Measurements from ENCODE around the gene MTHFD1L.
"Not testable (repeated sequence)": the region's sequence is repeated elsewhere in the genome, so short reads cannot be mapped to it uniquely, and the experiment has no call there.

Gene MTHFD1L

GRCh38 chr6:151095538-151096254 lies 230.2 kb downstream of the MTHFD1L start:
- DNase-seq (ENCODE audit: low read depth, low spot score): no peak

DNA sequence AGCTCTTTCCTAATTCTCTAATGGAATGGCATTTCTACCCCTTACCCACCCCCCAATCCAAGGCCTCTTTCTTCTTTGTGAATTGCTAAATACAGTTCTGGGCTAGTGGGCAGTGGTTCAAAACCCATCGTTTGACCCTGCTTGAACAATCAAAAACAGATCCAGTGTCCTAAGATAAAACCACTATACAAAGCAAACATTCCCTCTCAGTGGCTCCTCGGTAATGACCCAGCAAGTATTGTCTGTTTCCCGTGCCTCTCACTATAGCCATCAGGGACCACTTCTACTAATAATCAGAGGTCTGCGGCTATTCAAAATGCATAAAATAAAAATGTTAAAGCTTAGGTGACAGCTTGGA lies 230.7 kb downstream of the MTHFD1L start:
- no peak for DNase-seq (ENCODE audit: low read depth, low spot score)

- no peak for DNase-seq (ENCODE audit: low read depth, low spot score)
Measured at GRCh38 chr6:151096691-151097606, 231.4 kb downstream of the MTHFD1L start.

DNA sequence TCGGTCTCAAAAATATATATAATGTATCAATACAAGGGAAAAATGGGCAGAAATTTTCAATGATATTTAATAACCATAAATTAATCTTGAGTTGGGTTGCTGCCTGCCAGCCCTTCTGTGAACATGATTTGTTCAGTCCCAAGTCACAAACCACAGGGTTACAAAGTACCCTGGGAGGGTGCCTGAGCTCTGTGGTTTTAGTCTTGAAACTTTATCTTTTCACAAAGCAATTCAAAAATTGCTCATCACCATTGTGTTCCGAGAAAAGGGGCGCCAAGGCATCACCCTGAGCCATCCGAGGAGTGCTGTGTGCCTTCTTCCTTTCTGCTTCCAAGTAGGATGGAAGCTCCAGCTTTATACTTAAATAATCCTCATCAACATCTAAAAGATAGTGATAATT lies 232.7 kb downstream of the MTHFD1L start:
- no peak for DNase-seq (ENCODE audit: low read depth, low spot score)

DNA sequence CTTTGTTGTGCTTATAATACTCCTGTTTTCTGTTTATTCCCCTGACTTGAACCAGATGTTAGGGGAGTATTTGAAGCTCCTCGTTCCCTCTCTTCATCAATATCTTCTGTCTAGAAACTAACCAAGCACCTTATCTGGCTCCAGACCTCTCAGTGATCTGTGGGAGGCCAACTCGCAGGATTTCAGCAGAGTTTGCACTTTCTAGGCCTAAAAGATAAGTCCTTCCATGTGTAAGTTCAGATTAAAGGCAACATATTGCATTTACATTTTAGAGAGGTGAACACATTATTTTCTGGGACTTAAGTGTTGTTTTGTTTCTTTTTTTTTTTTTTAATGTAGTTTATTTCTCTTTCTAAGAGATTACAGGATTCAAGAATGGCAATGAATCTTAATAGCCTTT lies 234.8 kb downstream of the MTHFD1L start:
- no peak for DNase-seq (ENCODE audit: low read depth, low spot score)

DNA sequence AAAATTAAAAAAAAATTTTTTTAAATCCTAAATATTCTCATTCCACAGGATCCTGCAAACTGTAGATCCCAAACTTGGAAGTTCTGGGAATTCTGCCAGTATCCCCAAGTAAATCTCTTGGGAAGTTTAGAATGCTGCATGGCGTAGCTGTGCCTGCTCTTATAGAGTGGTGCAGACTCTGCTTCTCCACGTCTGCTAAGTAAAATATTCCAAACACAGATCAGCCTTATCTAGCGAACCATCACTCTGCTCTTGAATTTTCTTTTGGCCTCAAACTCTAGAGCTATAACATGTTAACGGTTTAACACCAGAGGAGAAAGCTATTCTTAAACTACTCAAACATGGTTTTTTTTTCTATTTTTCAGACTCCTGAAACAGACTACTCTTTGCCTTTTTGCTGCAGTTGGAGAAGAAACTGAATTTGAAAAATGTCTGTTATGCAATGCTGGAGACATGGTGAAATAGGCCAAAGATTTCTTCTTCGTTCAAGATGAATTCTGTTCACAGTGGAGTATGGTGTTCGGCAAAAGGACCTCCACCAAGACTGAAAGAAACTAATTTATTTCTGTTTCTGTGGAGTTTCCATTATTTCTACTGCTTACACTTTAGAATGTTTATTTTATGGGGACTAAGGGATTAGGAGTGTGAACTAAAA lies 235.8 kb downstream of the MTHFD1L start:
- DNase-seq (ENCODE audit: low read depth, low spot score): no peak

- no peak for DNase-seq (ENCODE audit: low read depth, low spot score)
Measured at GRCh38 chr6:151101816-151102694, 236.6 kb downstream of the MTHFD1L start.

GRCh38 chr6:151103266-151103665 lies 237.8 kb downstream of the MTHFD1L start:
- DNase-seq (ENCODE audit: low read depth, low spot score): no peak

- DNase-seq (ENCODE audit: low read depth, low spot score): no peak
Measured at GRCh38 chr6:151107897-151108427, 242.5 kb downstream of the MTHFD1L start.

DNA sequence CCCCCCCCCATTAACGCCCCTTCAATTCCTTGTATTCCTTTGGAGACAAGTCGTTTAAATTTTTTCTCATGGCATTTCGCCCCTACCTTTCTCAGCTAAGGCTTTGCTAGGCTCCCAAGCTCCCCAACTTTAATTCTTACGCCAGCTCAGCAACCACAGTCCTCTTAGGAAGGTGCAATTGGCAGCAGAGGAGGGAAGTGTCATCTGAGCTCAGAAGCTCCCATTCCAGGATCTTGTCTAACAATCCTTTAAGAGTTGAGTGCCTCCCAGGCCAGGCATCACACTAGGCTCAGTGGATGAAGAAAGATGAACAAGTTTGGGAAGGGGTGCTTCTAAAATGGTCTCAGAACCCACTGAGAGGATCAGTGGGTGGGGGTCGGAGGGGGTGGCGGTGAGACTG lies 243.0 kb downstream of the MTHFD1L start:
- DNase-seq (ENCODE audit: low read depth, low spot score): no peak

GRCh38 chr6:151109361-151109760 lies 243.9 kb downstream of the MTHFD1L start:
- DNase-seq (ENCODE audit: low read depth, low spot score): no peak

GRCh38 chr6:151109869-151110575 lies 244.5 kb downstream of the MTHFD1L start:
- no peak for DNase-seq (ENCODE audit: low read depth, low spot score)

DNA sequence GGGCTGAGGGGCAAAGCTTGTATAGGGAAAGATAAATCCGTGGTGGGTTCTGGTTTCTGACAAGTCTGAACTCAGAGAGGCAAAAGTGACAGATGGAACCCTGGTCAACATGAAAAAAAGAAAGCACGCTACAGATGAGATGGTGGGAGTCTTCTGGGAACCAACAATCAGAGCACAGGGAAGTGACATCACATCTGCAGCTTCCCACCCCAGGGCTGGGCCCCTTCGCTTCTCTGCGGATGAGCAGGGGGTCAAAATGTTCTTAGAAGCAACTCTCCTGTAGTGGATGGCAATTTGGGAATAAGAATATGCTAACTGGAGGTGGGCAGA lies 245.0 kb downstream of the MTHFD1L start:
- no peak for DNase-seq (ENCODE audit: low read depth, low spot score)

GRCh38 chr6:151111670-151112069 lies 246.2 kb downstream of the MTHFD1L start:
- no peak for DNase-seq (ENCODE audit: low read depth, low spot score)

DNA sequence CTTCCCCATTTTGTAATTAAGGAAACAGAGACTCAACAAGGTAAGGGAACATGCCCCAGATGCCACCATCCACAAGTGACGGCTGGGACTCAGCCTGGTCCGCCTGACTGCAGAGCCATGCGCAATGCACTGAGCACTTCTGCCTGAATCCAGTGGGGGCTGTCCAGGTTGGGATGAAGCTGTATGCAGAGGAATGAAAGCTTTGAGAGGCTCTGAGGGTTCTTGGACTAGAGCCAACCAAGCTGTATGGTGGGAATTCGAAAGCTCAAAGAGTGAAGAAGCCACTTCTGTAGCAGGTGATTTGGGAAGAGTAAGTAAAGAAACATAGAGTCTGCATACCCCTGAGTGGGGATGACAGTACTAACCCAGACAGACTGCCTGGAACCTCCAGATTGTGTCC lies 246.6 kb downstream of the MTHFD1L start:
- DNase-seq (ENCODE audit: low read depth, low spot score): no peak

- not testable (repeated sequence) for DNase-seq (ENCODE audit: low read depth, low spot score)
Measured at GRCh38 chr6:151112884-151113283, 247.4 kb downstream of the MTHFD1L start.

GRCh38 chr6:151113641-151114040 lies 248.1 kb downstream of the MTHFD1L start:
- DNase-seq (ENCODE audit: low read depth, low spot score): no peak

GRCh38 chr6:151118461-151119123 lies 253.1 kb downstream of the MTHFD1L start:
- no peak for DNase-seq (ENCODE audit: low read depth, low spot score)

- DNase-seq (ENCODE audit: low read depth, low spot score): no peak
Measured at GRCh38 chr6:151119823-151120524, 254.5 kb downstream of the MTHFD1L start.

DNA sequence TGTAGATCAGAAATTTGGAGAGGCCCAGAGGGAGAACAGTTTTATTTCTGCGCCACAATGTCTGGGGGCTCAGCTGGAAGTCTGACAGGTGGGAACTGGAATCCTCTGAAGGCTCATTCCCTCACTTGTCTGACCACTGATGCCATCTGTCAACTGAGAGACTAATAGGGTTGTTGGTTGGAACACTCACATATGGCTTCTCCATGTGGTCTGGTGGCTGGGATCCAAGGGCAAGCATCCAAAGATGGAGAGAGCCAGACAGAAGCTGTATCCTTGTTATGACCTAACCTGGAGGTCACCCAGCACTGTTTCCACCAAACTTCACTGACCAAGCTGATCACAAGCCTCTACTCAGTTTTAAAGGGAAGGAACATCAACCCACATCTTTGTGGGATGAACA lies 256.4 kb downstream of the MTHFD1L start:
- no peak for DNase-seq (ENCODE audit: low read depth, low spot score)
